Mucosa of stomach (tissue), 1 donor: ENCODE results near the gene GTF2A2.
A peak's percentile ranks its signal among the peaks of the same experiment; 100 is the strongest.

Experiments
- H3K27me3 ChIP-seq: one replicate; pipeline ENCODE4 v1.7.0; 2013; ENCODE audit warnings: mild to moderate bottlenecking, low read length; ENCODE audit not compliant: control insufficient read depth, insufficient read depth
- H3K36me3 ChIP-seq: one replicate; pipeline ENCODE4 v1.7.0; 2013; ENCODE audit warnings: low read length; ENCODE audit not compliant: control insufficient read depth, insufficient read depth
- H3K4me1 ChIP-seq: one replicate; pipeline ENCODE4 v1.7.0; 2013; ENCODE audit warnings: mild to moderate bottlenecking, low read length; ENCODE audit not compliant: control insufficient read depth, insufficient read depth
- H3K4me3 ChIP-seq: one replicate; pipeline ENCODE4 v1.7.0; 2013; ENCODE audit warnings: low read length
- H3K9ac ChIP-seq: one replicate; pipeline ENCODE4 v1.7.0; 2013; ENCODE audit warnings: mild to moderate bottlenecking, low read length, moderate library complexity
- H3K9me3 ChIP-seq: one replicate; pipeline ENCODE4 v1.7.0; 2013; ENCODE audit warnings: mild to moderate bottlenecking, low read length, moderate library complexity; ENCODE audit not compliant: control insufficient read depth
- donor health status: Pancreatic carcinoma.

GTF2A2 gene

GRCh38 chr15:59616379-59616778 lies 40.9 kb downstream of the GTF2A2 start:
- H3K36me3 ChIP-seq = peaks cover 8% of the 10 kb centered on the region
- no peaks in the 10 kb centered on the region for H3K9me3 ChIP-seq
- peaks cover 46% of the 10 kb centered on the region for H3K4me1 ChIP-seq
- H3K27me3 ChIP-seq = no peaks in the 10 kb centered on the region
- peak overlapping the region; percentile 1 for H3K9ac ChIP-seq
- no peak overlapping the region for H3K4me3 ChIP-seq

DNA sequence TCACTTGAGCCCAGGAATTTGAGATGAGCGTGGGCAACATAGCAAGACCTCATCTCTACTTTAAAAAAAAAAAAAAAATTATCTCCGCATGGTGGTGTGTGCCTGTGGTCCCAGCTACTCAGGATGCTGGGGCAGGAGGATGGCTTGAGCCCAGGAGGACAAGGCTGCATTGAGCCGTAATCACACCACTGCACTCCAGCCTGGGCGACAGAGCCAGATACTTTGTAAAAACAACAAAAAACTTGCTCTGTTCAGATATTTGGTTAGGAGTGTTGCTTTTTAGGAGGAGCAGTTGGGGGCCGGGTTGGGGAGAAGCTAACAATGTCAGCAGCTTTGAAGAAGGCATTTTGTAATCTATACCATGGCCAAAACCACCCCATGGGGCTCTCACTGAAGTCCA lies 41.7 kb downstream of the GTF2A2 start:
- Histone ChIP-seq H3K9ac (peak overlapping the region; percentile 53), H3K4me1 (peaks cover 48% of the 10 kb centered on the region), H3K4me3 (peak overlapping the region; percentile 47), H3K27me3 (no peaks in the 10 kb centered on the region), H3K36me3 (peaks cover 8% of the 10 kb centered on the region), H3K9me3 (no peaks in the 10 kb centered on the region)

DNA sequence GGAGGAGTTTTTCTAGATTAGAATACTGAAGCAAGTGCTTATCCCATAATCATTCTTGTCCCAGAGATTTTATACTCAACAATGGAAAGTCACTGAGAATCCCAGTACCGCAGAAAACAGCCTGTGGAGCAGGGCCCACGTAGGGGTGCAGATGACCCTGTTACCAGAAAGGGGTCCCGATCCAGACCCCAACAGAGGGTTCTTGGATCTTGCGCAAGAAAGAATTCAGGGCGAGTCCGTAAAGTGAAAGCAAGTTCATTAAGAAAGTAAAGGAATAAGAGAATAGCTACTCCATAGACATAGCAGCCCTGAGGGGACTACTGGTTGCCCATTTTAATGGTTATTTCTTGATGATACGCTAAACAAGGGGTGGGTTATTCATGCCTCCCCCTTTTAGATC lies 43.2 kb downstream of the GTF2A2 start:
- Histone ChIP-seq H3K4me1 (peaks cover 41% of the 10 kb centered on the region), H3K4me3 (peak overlapping the region; percentile 47), H3K36me3 (peaks cover 2% of the 10 kb centered on the region), H3K27me3 (no peaks in the 10 kb centered on the region), H3K9ac (peak overlapping the region; percentile 53), H3K9me3 (no peaks in the 10 kb centered on the region)

GRCh38 chr15:59611276-59612260 lies 45.7 kb downstream of the GTF2A2 start, which contains the start of gene GCNT3:
Gene GCNT3 (plus strand): TSS chr15:59611783. CDS start chr15:59618239, 6,456 bp downstream.
- peak within 1 kb of the TSS; percentile 76 for H3K9ac ChIP-seq
- peak within 1 kb of the TSS; percentile 59 for H3K4me3 ChIP-seq
- H3K27me3 ChIP-seq = no peaks in the 10 kb centered on the region
- H3K4me1 ChIP-seq = peaks cover 32% of the 10 kb centered on the region
- no peaks in the 10 kb centered on the region for H3K36me3 ChIP-seq
- H3K9me3 ChIP-seq = no peaks in the 10 kb centered on the region

DNA sequence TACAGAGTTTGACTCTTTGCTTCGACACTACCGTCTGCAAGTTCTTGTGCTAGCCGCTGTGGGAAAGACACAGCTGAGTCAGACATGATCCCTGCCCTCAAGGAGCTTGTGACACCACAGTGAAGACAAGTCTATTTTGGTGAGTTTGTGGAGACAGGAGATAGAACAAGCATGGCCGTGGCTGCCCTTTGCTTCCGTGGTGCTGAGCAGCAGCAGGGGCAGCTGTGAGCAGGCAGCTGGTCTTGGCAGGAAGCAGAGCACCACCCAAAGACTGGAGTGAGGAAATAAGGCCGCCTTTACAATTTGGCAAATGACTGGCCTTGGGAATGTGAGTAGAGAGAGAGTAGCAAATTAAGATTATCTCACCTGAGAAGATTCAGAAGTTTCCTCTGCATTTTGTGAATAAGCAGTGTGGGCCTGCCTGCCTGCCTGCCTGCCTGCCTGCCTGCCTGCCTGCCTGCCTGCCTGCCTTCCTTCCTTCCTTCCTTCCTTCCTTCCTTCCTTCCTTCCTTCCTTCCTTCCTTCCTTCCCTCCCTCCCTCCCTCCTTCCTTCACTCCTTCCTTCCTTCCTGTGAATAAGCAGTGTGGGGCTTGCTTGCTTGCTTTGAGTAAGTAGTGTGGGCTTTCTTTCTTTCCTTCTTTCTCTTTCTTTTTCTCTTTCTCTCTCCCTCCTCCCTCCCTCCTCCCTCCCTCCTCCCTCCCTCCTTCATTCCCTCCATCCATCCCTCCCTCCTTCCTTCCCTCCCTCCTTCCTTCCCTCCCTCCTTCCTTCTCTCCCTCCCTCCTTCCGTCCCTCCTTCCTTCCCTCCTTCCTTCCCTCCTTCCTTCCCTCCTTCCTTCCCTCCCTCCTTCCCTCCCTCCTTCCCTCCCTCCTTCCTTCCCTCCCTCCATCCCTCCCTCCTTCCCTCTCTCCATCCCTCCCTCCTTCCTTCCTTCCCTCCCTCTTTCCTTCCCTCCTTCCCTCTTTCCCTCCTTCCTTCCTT lies 47.3 kb downstream of the GTF2A2 start:
- Histone ChIP-seq H3K4me1 (peaks cover 17% of the 10 kb centered on the region), H3K9me3 (no peaks in the 10 kb centered on the region), H3K36me3 (no peaks in the 10 kb centered on the region), H3K9ac (no peak overlapping the region), H3K27me3 (no peaks in the 10 kb centered on the region), H3K4me3 (no peak overlapping the region)

- H3K27me3 ChIP-seq = no peaks in the 10 kb centered on the region
- no peak overlapping the region for H3K9ac ChIP-seq
- no peaks in the 10 kb centered on the region for H3K36me3 ChIP-seq
- H3K4me1 ChIP-seq = no peaks in the 10 kb centered on the region
- no peak overlapping the region for H3K4me3 ChIP-seq
- H3K9me3 ChIP-seq = no peaks in the 10 kb centered on the region
Observed at GRCh38 chr15:59605994-59606393, 51.3 kb downstream of the GTF2A2 start.

- Histone ChIP-seq H3K9ac (no peak overlapping the region), H3K36me3 (no peaks in the 10 kb centered on the region), H3K4me1 (peaks cover 28% of the 10 kb centered on the region), H3K4me3 (no peak overlapping the region), H3K9me3 (no peaks in the 10 kb centered on the region), H3K27me3 (no peaks in the 10 kb centered on the region)
Observed at GRCh38 chr15:59598461-59598860, 58.9 kb downstream of the GTF2A2 start.

DNA sequence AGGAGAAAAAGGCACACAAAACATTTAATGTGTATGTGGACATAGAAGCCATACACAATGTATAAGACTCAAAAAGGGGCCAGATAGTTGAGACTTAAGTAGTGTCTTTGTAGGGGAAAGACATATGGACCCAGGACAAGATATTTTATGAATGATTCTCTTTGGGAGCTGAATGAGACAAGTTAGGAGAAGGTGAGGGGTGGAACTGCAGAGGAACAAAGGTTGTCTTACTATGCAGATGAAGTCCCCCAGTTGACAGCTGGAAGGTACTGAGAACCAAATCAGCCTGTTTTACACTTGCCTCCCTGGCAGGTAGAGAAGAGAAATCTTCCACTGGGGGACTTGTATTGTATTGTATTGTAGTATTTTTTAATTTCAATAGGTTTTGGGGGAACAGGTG lies 60.7 kb downstream of the GTF2A2 start:
- Histone ChIP-seq H3K4me3 (no peak overlapping the region), H3K9me3 (no peaks in the 10 kb centered on the region), H3K27me3 (no peaks in the 10 kb centered on the region), H3K9ac (no peak overlapping the region), H3K36me3 (no peaks in the 10 kb centered on the region), H3K4me1 (peaks cover 30% of the 10 kb centered on the region)

DNA sequence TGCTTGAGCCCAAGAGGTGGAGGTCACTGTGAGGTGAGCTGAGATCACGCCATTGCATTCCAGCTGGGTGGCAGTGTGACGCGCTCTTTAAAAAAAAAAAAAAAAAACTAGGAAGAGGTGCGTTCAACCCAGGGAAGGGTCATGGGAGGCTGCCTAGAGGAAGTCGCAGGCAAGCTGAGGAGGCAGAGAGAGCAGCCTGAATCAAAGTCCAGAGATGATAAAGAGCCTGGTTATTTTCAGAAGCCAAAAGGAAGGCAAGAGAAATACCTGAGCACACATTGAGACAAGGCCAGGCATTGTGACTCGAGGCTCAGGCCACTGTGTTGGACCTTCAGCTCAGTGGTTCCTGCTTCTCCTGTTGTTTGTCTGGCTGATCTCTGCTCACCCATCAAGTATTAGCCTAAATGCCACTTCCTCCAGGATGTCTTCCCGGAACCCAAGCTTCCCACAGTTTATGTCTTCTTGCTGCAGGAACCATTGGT lies 61.8 kb downstream of the GTF2A2 start:
- Histone ChIP-seq H3K9me3 (no peaks in the 10 kb centered on the region), H3K4me3 (no peak overlapping the region), H3K9ac (peak overlapping the region; percentile 30), H3K36me3 (no peaks in the 10 kb centered on the region), H3K27me3 (no peaks in the 10 kb centered on the region), H3K4me1 (peaks cover 38% of the 10 kb centered on the region)

DNA sequence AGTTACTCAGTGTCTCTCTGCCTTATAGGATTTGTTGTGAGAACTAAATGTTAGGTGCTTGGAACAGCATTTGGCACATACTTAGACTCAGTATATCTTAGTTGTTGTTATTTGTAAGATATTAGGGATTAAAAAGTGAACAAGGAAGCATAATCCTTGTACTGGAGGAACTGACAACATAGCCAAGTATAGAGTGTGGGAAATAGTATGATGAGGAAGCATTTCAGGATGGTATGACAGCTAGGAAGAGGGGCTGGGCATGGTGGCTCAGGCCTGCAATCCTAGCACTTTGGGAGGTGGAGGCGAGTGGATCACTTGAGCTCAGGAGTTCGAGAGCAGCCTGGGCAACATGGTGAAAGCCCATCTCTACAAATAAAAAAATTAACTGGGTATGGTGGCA lies 62.3 kb downstream of the GTF2A2 start:
- Histone ChIP-seq H3K4me1 (peaks cover 38% of the 10 kb centered on the region), H3K9ac (peak overlapping the region; percentile 30), H3K36me3 (no peaks in the 10 kb centered on the region), H3K4me3 (no peak overlapping the region), H3K27me3 (no peaks in the 10 kb centered on the region), H3K9me3 (no peaks in the 10 kb centered on the region)

DNA sequence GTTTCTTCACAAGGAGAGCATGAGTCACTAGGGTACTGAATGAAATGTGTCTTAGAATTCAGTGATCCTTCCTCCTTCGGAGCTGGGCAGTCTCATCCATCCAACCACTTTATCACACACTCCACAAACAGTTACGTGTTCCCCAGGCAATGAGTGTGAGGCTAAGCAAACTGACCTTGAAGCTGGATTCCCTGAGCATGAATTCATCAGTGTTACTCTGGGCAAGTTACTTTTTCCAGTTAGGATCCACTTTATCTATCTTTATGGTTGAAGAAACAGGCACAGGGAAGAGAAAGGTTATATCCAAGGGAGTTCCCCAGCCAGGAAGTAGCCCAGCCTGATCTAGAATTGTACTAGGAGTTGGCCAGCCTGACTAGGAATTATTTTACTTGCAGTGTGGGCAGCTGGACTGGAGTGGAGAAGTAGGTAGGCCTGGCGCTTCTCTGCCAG lies 62.8 kb downstream of the GTF2A2 start:
- Histone ChIP-seq H3K4me1 (peaks cover 38% of the 10 kb centered on the region), H3K36me3 (no peaks in the 10 kb centered on the region), H3K9me3 (no peaks in the 10 kb centered on the region), H3K4me3 (no peak overlapping the region), H3K27me3 (no peaks in the 10 kb centered on the region), H3K9ac (peak overlapping the region; percentile 30)
